ENCODE data around the gene C1orf210. TPM values are rescaled to one million over a fixed set of nuclear protein-coding genes. Genes with fewer than 3 reads are reported as not detected.

Gene C1orf210
- not detected in 2 replicates for total RNA-seq (2014; rRNA removed; shearing (Covaris generic))

DNA sequence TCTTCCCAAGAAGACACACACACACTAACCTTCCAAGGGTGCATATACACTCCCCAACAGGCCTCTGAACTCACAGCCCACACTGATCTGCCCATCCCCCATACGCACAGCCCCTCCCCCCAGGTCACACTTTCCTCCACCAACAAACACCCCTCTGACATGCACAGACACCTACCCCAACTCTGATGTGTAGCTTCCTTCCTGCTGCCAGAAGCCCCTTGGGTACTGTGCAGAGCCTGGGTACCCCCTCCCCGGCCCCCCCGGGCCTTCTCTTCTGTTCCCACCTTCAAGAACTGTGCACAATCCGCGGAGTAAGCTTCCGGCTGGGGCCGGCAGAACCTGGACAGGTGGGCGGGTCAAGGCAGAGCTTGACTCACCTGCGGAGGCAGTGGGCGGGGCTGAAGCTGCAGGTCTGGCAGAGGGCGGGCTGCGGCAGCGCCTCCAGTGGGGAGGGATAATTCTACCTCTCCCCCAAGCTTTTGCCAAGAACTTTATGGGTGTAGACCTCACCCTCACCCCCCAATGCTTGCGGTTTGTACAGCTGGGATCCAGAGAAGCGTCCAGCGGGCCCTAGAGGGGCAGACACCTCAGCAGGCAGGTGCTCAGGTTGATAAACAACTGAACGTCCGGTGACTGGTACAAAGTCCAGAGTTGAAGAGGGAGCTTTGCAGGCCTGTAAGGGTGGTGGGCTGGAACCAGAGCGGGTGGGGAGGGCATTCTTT, at the start of gene C1orf210:
TSS of gene C1orf210 (minus strand) at position 313 of the 722 bp plus-strand sequence. CDS start 2,311 bp downstream, outside the sequence.
- no peak for DNase-seq (ENCODE audit: low read depth in 1 of 2, low spot score in 2 of 2)
- no peaks in the 10 kb centered on the region for H3K4me1 ChIP-seq (replicated peaks)
- no peak within 1 kb of the TSS for H3K27ac ChIP-seq
- H3K9me3 ChIP-seq (replicated peaks) = no peaks in the 10 kb centered on the region
- H3K4me3 ChIP-seq = no peak within 1 kb of the TSS
- no peaks in the 10 kb centered on the region for H3K27me3 ChIP-seq (replicated peaks)
- no peaks in the 10 kb centered on the region for H3K36me3 ChIP-seq

DNA sequence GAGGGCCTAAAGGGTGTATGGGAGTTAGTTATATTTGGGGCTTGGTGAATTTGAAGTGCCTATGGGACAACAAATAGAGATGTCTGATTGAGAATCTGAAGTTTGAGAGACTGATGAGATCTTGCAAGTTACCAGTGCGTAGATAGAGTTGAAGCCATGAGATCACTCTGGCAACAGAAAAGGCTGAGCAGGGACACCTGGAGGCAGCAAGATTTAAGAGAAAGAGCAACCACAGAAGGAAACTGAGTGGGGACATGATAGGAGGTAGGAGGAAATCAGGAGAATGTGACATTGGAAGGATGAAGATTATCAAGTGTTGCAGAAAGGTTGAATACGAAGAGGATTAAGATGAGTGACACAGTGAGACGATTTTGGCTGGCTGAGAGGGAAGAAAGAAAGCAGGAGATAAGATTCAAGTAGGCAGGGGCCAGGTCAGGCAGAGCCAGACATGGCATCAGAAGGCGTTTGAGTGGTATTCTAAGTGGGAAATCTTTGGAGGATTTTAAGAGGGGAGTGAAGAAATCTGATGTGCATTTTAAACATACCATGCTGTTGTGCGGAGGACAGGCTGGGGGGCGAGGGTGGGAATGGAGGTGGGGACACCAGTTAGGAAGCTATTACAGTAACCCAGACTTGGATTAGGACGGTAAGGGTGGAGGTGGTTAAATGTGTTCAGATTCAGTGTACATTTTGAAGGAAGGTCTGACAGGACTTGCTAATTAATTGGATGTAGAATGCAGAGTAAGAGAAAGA, 49.2 kb upstream of the C1orf210 start:
- peaks cover 7% of the 10 kb centered on the region for H3K4me1 ChIP-seq (replicated peaks)
- no peaks in the 10 kb centered on the region for H3K9me3 ChIP-seq (replicated peaks)
- no peak overlapping the region for H3K4me3 ChIP-seq
- no peaks in the 10 kb centered on the region for H3K27me3 ChIP-seq (replicated peaks)
- no peak overlapping the region for H3K27ac ChIP-seq
- no peaks in the 10 kb centered on the region for H3K36me3 ChIP-seq
- DNase-seq (ENCODE audit: low read depth in 1 of 2, low spot score in 2 of 2) = no peak

DNA sequence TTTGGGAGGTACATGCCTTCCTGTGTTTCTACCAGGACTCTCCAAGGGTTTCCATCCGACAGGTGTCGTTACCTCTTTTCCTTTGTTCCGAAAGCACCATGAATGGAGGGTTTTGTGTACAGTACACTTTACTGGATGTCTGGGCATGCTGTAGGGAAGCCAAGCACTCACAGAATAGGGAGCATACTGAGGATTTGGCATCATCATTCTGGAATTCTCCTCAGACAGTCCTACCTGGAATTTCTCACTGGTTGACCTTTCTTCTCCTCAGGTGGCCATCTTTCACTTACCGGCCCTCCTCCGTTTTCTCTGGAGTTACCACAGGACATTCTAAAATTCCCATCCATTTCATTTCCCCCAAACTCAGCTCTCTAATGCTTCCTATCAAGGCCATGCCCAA, 46.3 kb upstream of the C1orf210 start:
- Histone ChIP-seq H3K27ac (no peak overlapping the region), H3K36me3 (no peaks in the 10 kb centered on the region), H3K4me1 (replicated peaks) (peaks cover 7% of the 10 kb centered on the region), H3K27me3 (replicated peaks) (no peaks in the 10 kb centered on the region), H3K9me3 (replicated peaks) (peaks cover 4% of the 10 kb centered on the region; the same call in 1 of the 2 replicates), H3K4me3 (no peak overlapping the region)
- DNase-seq (ENCODE audit: low read depth in 1 of 2, low spot score in 2 of 2) = no peak

DNA sequence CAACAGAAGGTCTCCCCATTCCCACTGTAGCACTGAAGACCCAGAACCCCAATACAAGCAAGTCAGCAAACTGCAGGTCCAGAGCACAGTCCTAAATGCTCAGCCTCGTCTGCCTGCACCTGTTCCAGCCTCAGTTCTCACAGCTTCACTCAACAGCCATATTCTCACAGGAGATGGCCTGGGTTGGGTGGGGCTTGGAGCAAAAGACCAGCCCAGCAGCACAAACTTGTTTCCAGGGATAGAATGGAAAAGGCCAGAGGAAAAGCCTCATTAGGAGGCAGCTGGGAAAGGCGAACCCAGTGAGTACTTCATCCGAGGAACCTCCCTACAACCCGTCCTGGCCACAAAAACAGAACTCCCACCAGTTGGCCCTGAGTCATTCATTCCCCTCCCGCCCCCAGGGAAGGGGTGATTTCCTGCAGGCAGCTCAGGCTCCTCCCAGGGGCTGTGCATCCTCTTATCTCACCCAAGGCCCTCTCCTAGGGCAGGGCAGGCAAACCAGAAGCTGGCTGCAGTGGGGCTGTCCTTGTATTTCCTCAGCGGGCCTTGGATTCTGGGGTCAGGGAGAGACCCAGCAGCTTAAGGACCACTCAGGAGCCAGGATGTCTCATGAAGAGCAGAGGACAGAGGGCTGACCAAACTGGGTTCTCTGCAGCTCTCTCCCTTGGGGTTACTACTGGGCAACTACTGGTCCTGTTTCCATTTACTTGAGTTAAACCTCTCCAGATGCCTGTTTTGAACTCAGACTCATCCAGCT, 44.8 kb upstream of the C1orf210 start:
- peak in 1 of 2 experiments; percentile 32 for DNase-seq (ENCODE audit: low read depth in 1 of 2, low spot score in 2 of 2)
- Histone ChIP-seq H3K9me3 (replicated peaks) (peaks cover 4% of the 10 kb centered on the region; the same call in 1 of the 2 replicates), H3K4me1 (replicated peaks) (peaks cover 7% of the 10 kb centered on the region), H3K4me3 (no peak overlapping the region), H3K36me3 (no peaks in the 10 kb centered on the region), H3K27ac (no peak overlapping the region), H3K27me3 (replicated peaks) (no peaks in the 10 kb centered on the region)

DNA sequence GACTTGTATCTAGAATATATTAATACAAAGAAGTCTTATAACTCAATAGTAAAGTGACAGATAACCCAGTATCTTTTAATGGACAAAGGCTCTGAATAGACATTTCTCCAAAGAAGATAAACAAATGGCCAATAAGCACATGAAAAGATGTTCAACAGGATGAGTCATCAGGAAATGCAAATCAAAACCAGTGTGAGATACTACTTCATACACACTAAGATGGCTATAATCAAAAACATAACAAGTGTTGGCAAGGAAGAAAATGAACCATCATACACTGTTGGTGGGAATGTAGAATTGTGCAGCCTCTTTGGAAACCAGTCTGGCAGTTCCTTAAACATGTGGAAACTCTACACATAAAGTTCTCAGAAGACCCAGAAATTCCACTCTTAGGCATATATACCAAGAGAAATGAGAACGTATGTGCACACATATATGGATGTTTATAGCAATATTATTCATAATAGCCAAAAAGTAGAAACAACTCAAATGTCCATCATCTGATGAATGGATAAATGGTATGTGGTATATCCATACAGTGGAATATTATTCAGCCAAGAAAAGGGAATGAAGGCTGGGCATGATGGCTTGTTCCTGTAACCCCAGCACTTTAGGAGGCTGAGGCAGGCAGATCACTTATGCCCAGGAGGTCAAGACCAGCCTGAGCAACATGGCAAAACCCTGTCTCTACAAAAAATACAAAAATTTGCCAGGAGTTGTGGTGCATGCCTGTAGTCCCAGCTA, 42.3 kb upstream of the C1orf210 start:
- no peak overlapping the region for H3K27ac ChIP-seq
- no peaks in the 10 kb centered on the region for H3K27me3 ChIP-seq (replicated peaks)
- peaks cover 4% of the 10 kb centered on the region for H3K9me3 ChIP-seq (replicated peaks)
- no peaks in the 10 kb centered on the region for H3K36me3 ChIP-seq
- DNase-seq (ENCODE audit: low read depth in 1 of 2, low spot score in 2 of 2) = no peak
- H3K4me3 ChIP-seq = no peak overlapping the region
- peaks cover 7% of the 10 kb centered on the region for H3K4me1 ChIP-seq (replicated peaks)

DNA sequence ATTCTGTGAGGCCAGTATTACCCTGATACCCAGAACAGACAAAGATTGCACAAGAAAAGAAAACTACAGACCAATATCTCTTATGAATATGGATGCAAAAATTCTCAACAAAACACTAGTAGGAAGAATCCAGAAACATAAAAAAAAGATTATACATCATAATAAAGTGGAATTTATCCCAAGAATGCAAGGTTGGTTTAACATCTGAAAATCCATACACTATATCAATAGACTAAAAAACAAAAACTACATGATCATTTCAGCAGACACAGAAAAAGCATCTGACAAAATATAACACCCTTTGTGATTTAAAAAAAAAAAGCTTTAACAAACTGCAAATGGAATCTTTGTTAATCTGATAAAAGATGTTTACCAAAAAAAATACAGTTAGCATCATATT, 40.0 kb upstream of the C1orf210 start:
- DNase-seq (ENCODE audit: low read depth in 1 of 2, low spot score in 2 of 2) = no peak
- H3K4me3 ChIP-seq = no peak overlapping the region
- H3K27me3 ChIP-seq (replicated peaks) = no peaks in the 10 kb centered on the region
- H3K36me3 ChIP-seq = no peaks in the 10 kb centered on the region
- peaks cover 4% of the 10 kb centered on the region for H3K9me3 ChIP-seq (replicated peaks)
- peaks cover 5% of the 10 kb centered on the region for H3K4me1 ChIP-seq (replicated peaks)
- no peak overlapping the region for H3K27ac ChIP-seq

DNA sequence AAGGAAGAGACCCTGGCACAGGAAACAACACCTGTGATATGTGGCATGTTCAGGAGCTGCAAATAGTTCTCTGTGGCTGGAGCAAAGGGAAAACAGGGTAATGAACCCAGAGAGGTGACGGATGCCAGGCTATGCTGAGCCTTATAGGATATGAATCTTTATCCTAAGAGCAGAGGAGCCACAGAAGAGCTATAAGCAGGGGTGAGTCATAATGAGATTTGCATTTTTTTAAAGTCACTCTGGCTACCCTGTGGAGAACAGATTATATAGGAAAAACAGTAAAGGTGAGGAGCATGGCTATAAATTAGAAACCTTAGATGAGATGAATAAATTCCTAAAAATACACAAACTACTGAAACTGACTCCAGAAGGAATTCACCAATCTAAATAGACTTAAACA, 39.4 kb upstream of the C1orf210 start:
- Histone ChIP-seq H3K4me3 (no peak overlapping the region), H3K4me1 (replicated peaks) (no peaks in the 10 kb centered on the region; the same call in 1 of the 2 replicates), H3K36me3 (no peaks in the 10 kb centered on the region), H3K27me3 (replicated peaks) (no peaks in the 10 kb centered on the region), H3K27ac (no peak overlapping the region), H3K9me3 (replicated peaks) (peaks cover 4% of the 10 kb centered on the region)
- DNase-seq (ENCODE audit: low read depth in 1 of 2, low spot score in 2 of 2) = no peak

DNA sequence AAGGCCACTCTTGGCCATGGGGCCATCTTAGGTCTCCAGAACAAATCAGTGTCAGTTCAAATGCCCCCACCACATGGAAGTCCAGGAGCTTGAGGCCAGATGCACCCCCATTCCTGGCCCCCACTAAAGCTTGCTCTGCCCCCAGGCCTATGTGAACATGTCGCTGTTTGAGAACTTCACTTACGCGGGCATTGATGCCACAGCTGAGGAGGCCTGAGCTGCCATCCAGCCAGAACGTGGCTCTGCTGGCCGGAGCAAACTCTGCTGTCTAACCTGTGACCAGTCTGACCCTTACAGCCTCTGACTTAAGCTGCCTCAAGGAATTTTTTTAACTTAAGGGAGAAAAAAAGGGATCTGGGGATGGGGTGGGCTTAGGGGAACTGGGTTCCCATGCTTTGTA, 37.1 kb upstream of the C1orf210 start:
- H3K4me3 ChIP-seq = no peak overlapping the region
- no peaks in the 10 kb centered on the region for H3K27me3 ChIP-seq (replicated peaks)
- no peaks in the 10 kb centered on the region for H3K36me3 ChIP-seq
- no peaks in the 10 kb centered on the region for H3K4me1 ChIP-seq (replicated peaks)
- DNase-seq (ENCODE audit: low read depth in 1 of 2, low spot score in 2 of 2) = no peak
- H3K9me3 ChIP-seq (replicated peaks) = no peaks in the 10 kb centered on the region; the same call in none of the 2 replicates
- H3K27ac ChIP-seq = no peak overlapping the region

DNA sequence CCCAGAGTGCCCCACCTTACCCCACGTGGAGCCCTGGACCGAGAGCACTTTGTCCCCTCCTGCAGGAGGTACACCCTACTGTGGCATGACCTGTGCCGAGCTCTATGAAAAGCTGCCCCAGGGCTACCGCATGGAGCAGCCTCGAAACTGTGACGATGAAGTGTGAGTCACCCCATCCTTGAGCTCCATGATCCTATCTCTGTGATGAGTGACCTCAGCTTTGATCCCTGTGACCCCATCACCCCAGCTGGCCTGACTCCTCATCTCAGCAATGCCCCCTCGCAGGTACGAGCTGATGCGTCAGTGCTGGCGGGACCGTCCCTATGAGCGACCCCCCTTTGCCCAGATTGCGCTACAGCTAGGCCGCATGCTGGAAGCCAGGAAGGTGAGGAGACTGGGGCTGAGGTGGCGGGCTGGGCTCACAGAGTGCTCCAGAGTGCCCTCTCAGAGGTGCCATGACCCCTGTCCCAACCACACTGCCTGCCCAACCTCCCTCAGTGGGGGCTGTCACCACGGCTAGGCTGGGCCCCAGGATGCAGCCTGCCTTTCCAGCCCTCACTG, 36.0 kb upstream of the C1orf210 start:
- DNase-seq (ENCODE audit: low read depth in 1 of 2, low spot score in 2 of 2) = no peak
- Histone ChIP-seq H3K4me1 (replicated peaks) (no peaks in the 10 kb centered on the region), H3K9me3 (replicated peaks) (no peaks in the 10 kb centered on the region; the same call in 1 of the 2 replicates), H3K27ac (no peak overlapping the region), H3K27me3 (replicated peaks) (no peaks in the 10 kb centered on the region), H3K4me3 (no peak overlapping the region), H3K36me3 (no peaks in the 10 kb centered on the region)

DNA sequence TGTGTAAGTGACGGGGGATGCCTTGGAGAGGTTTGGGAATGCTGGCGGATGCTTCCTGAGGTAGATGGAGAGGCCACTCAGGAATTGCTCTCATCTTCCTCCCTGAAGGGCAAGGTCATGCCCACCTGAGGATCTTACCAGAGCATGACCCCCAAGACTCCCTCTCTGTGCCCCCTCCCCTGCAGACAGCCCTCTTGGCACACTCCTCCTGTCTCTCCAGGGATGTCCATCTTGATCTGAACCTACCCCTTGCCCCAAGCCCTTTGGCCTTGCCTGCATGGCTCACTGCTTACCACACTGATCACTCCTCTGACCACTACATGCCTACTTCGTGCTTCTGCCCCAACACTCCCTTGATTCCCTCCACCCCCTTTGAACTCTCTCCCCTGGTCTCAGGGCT, 34.4 kb upstream of the C1orf210 start:
- no peak for DNase-seq (ENCODE audit: low read depth in 1 of 2, low spot score in 2 of 2)
- no peak overlapping the region for H3K4me3 ChIP-seq

DNA sequence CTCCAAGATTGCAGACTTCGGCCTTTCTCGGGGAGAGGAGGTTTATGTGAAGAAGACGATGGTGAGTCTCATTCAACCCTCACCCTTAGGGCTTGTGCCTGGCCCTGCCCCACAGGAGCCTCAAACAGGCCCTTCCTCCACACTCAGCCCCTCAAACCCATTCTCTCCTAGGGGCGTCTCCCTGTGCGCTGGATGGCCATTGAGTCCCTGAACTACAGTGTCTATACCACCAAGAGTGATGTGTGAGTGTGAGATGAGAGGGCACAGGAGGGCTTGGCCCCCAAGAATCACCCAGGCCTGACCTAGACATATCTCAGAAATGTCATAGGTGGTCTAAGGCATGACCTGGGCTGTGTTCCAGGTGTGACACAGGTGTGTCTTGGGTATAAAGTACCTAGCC, 33.9 kb upstream of the C1orf210 start:
- Histone ChIP-seq H3K9me3 (replicated peaks) (no peaks in the 10 kb centered on the region), H3K4me1 (replicated peaks) (no peaks in the 10 kb centered on the region), H3K36me3 (no peaks in the 10 kb centered on the region), H3K27ac (no peak overlapping the region), H3K4me3 (no peak overlapping the region), H3K27me3 (replicated peaks) (no peaks in the 10 kb centered on the region)
- no peak for DNase-seq (ENCODE audit: low read depth in 1 of 2, low spot score in 2 of 2)

More for the DNA sequence above, 34.4 kb upstream of the C1orf210 start:
- Histone ChIP-seq H3K36me3 (no peaks in the 10 kb centered on the region), H3K4me1 (replicated peaks) (no peaks in the 10 kb centered on the region), H3K27ac (no peak overlapping the region), H3K9me3 (replicated peaks) (no peaks in the 10 kb centered on the region; the same call in 1 of the 2 replicates), H3K27me3 (replicated peaks) (no peaks in the 10 kb centered on the region)

DNA sequence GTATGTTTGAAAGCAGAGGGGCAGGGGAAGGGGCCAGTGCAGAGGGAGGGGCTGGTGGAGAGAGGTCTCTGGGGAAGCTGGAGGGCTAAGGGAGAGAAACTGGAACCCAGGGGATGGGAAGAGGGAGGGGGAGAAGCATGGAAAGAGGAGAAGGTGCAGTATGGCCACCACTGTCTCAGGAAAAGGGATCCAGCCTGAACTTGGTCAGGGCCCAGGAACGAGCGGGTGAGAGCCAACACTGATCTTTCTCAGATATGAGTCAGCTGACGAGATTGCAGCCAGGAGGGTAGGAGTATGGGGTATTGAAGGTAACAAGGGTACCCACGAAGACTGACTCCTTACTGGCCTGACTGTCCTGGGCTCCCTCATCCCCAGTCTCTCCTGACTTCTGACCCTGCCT, 33.5 kb upstream of the C1orf210 start:
- Histone ChIP-seq H3K4me1 (replicated peaks) (no peaks in the 10 kb centered on the region), H3K9me3 (replicated peaks) (no peaks in the 10 kb centered on the region), H3K4me3 (no peak overlapping the region), H3K27ac (no peak overlapping the region), H3K36me3 (no peaks in the 10 kb centered on the region), H3K27me3 (replicated peaks) (no peaks in the 10 kb centered on the region)
- no peak for DNase-seq (ENCODE audit: low read depth in 1 of 2, low spot score in 2 of 2)
